ENCODE measurements around the gene STK32A.

- TF ChIP-seq CTCF (IDR thresholded peaks at IDR 0.05) (no peak), POLR2A (IDR thresholded peaks at IDR 0.05) (no peak), EP300 (IDR thresholded peaks at IDR 0.05) (no peak)
These were observed 69.2 kb downstream of the STK32A start for GRCh38 chr5:147303976-147304375.

Data from tibial nerve (tissue), 4 donors.